Hematopoietic multipotent progenitor cell treated with erythropoietin and hydrocortisone succinate and interleukin-3 and kit ligand, for 15 days (in vitro differentiated cells): ENCODE results near the gene MST1.
A peak's percentile ranks its signal among the peaks of the same experiment; 100 is the strongest.

Experiments used
- DNase-seq: peaks from one replicate; pipeline ENCODE4 v3.0.0-alpha.2; 2015; ENCODE audit warnings: low spot score

The MST1 gene

DNA sequence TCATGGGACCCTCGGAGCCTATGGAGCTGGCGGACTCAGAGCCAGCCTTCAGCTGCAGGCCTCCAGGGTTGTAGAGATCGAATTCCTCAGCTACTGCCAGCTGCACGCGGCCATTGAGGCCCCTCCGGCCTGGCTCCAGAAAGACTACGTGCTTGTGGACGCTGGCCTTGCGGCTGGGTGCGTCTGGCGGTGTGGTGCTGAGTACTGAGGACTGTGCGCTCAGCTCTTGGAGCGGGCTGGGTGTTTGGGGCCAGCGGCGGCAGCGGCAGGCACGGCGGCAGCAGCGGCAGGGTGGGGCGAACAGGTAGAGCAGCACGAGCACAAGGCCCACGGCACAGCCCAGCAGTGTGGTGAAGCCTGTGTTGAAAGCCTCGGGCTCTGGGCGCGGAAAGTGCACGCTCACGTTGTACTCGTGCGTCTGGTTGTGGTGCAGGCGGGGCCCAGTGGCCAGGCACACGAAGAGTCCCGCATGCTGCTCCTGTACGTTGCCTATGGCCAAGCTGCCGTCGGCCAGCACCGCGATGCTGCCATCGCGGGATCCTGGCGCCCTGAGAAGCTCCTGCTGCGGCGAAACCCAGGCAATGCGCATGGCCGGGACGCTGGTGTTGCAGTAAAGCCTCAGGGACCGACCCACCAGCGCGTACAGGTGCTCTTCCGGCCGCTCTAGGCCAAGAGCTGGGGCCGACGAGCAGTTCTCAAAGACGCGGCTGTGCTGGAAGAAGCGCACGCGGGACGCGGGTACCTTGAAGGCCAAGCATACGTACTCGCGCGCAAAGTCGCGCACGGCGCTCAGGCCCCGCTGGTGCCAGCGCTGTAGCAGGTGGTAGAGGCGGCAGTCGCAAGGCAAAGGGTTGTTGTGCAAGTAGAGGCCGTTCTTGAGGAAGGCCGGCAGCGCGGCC lies 28.9 kb upstream of the MST1 start:
- no peak for DNase-seq

DNA sequence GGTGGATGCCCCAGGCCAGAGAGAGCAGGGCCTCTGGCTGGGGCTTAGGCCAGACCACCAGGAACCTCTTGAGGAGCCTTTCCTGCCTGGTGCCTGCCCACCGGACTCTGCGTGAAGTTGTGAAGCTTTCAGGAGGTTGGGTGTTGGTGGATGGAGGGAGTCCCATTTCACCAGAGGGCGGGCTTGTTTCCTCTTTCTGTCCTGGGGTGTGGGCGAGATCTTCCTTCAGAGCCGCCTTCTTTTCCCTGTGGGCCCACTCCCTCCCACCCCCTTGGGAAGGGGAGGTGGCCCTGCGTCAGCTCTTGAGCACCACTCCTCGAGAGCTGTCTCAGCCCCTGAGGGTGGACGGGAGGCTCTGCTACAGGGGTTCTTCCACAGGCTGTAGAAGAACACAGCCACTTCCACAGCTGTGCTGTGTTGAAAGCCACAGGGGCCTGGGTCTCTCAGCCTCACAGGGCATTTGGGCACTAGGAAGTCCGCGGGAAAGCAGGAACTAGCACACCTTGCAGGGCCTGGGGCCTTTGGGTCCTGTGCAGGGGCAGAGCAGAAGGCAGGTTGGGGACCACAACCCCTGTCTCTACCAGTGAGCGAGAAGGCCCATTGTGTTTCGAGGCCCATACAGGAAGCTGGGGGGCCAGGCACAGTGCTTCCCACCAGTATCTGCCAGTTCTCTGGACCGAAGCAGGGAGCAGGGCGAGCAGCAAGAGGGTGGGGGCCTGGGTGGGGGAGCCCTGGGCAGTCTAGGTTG lies 28.1 kb upstream of the MST1 start:
- no peak for DNase-seq

DNA sequence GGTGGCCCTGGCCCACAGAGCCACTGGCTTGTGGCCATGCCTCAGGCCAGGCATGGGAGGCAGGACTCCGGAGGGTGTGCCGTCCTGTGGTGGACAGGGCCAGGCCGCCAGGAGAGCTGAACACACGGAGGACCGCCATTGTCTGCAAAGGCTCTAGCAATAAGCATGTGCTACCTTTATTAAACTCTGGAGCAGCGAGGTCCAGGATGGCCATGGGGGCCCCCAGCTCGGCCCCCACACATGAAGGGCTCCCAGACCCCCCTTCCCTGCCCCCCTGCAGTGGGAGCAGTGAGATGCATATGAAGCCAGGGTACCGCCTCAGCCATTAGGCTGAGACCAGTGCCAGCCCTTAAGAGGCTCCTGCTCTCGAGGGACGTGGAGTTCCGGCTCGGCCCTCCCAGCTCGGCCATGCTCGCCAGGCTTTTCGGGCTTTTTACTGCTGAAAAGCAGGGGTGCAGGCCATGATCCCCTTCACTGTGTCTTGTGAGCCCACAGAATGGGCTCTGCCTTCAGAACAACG lies 27.5 kb upstream of the MST1 start:
- no peak for DNase-seq

DNA sequence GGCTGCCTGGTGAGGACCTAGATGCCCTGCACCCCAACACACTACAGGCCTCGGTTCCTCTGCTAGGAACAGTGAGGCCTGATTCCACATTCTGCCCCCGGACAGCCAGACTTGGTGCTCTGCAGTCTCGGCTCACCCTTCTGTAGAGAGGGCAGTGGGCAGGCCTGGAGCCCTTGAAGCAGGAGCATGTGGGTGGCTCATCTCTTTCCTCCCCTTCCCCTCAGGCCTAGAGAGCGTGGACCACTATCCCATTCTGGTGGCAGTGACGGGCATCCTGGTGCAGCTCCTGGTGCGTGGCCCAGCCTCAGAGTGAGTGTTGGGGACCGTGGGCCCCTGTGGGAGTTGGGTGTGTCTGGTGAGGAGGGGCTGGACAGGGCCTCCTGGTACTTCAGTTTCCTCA lies 26.9 kb upstream of the MST1 start:
- DNase-seq: no peak

DNA sequence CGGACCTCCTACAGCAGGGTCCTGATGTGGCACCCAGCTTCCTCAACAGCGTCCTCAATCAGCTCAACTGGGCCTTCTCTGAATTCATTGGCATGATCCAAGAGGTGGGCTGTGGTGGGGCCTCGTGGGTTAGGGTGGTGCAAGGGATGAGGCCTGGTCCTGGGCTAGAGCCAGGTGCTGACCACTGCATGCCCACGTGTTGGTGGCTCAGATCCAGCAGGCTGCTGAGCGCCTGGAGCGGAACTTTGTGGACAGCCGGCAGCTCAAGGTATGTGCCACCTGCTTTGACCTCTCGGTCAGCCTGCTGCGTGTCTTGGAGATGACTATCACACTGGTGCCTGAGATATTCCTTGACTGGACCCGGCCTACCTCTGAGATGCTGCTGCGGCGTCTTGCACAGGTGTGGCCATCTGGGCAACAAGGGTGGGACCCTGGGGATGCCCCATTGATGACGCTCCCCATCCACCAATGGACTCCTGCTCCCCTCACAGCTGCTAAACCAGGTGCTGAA lies 26.4 kb upstream of the MST1 start:
- DNase-seq: no peak

DNA sequence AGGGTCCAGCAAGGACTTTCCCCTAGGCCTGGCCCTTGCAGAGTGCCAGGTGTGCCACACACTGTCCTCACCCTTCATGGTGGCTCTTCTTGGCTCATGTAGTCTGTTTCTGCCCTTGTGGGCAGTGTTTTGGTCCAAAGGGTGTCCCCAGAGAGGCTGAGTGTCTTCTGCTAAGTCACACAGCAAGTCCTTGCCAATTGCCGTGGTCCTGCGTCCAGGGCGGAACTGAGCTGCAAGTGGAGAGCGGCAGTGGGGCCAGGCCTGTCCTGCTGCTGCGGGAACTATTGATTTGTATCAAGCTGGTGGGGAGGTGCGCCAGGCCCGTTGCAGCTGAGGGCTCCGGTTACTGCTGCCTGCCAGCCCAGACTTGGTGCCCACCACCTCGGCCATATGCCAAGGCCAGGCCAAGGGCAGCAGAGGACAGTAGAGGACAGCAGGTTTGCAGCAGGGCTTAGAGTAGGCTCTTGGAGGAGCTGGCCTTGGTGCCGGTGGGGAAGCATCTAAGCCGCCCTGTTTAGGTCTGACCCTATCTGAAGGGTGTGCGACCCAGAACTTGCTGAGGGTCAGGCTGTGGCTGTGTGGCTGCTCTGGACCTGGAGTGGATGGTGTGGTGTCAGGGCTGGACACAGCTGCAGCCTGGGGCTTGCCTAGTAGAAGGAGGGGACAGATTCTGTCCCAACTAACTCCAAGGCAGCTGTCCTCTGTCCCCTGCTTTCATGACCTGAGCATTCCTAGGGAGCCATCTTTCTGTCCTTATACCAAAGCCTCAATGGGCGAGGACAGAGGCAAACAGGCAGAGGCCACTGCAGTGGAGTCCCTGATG lies 25.7 kb upstream of the MST1 start:
- no peak for DNase-seq

DNA sequence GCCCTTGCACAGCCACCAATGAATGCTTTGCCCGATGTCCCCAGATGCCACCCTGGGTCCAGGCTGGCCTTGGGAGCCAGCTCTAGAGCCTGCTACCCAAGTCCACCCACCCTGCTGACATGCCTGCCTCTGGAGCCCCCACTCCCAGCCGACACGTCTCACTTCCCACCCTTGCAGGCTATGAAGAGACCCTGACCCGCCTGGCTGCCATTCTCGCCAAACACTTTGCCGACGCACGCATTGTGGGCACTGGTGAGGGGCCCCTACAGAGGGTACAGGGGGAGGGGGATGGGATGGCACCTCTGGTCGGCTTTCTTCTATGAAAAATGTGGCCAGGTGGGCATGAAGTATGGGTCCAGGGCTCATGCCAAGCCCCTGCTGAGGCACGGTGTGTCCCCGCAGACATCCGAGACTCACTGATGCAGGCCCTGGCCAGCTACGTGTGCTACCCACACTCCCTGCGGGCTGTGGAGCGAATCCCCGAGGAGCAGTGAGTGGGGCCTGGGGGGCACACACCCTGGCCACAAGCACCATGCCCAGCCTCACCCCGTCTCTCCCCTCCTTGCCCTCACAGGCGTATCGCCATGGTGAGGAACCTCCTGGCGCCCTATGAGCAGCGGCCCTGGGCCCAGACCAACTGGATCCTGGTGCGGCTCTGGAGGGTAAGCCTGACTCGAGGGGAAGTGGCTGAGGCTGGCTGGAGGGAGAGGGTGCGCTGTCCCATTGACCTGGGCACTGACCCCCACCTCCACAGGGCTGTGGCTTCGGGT lies 24.2 kb upstream of the MST1 start:
- DNase-seq: no peak

DNA sequence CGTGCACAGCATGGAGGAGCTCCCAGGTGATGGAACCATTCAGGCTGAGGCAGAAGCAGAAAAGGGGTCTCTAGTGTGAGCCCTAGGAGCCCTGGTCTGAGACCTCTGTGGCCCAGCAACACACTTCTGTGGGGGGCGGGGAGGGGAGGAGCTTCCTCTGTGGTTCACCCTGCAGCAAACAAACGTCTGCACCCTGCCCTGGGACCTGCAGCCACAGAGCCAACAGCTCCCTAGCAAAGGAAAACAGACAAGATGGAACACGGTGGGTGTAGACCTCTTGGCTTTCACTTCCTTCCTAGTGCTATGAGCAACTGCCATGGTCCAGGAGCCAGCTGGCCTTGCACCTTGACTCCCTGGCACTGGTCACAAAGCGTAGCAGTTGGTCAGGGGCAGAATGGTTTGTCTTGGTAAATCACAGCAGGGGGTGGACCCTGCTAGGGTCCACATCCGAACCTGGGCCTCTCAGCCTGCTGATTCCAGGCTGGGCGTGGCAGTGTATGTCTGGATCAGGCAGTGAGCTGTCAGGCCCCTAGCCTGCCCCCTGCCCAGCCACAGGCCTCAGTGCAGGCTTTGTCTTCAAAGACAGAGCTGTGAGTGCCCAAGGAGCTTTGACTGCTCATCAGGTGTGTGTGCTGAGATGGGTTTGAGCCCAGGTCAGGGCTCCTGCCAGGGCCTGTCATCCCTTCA lies 23.5 kb upstream of the MST1 start:
- DNase-seq: no peak

DNA sequence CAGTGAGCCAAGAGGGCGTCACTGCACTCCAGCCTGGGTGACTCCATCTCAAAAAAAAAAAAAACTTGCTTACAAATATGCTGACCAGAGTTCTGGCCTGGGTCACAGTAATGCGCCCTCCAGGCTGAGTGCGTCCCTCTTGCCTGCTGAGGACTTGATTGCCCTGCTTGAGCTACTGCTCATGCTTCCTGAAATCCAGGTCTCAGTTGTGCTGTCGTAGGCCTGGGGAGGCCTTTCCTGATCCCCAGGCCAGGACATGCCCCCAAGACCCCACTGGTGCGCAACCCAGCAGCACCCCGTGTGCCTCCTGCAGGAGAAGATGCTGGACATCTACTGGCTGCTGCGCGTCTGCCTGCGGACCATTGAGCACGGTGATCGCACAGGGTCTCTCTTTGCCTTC lies 22.9 kb upstream of the MST1 start:
- no peak for DNase-seq

DNA sequence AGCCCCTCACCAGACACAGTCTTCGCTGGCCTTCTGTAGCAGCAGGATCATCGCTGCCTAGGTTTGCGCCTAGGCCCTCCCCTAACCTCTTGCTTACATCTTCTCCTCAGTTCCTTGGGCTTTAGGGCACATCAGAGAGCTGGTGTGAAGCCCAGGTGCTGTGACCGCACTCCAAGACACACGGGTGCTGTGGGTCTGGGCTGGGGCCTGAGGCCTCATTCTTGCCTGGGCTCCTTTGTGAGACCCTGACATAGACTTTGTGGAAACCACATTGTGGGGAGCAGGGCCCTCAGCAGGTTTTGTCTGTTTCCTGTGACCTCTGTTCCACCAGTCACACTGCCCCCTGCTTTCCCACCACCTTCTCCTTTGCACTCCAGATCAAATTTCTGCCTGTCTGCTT lies 22.2 kb upstream of the MST1 start:
- no peak for DNase-seq

DNA sequence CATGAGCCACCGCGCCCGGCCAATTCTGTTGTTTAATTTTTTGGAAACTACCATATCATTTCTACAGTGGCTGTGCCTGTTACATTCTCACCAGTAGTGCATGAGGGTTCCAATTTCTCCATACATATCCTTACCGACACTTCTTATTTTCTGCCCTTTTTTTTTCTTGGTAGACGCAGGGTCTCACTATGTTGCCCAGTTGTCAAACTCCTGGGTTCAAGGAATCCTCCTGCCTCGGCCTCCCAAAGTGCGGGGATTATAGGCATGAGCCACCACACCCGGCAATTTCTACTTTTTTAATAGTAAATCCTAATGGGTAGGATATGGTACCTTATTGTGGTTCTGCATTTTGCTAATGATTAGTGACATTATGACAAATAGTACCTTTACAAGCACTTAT lies 20.6 kb upstream of the MST1 start:
- no peak for DNase-seq

DNA sequence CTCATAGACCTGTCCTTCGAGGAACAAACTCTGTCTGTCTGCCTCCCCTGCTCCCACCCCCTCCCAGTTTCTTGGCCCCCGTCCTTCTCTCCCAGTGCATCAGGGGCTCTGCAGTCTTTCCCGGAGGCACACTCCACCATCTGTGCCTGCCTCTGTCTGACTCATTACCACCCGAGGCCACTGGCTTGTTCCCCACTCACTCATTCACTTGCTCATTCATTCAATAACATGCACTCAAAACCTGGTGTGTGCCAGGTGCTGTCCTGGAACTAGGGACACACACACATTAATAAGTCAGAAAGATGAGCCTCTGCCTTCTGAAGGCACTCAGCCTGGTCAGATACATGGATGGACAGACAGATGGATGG lies 17.8 kb upstream of the MST1 start:
- no peak for DNase-seq

DNA sequence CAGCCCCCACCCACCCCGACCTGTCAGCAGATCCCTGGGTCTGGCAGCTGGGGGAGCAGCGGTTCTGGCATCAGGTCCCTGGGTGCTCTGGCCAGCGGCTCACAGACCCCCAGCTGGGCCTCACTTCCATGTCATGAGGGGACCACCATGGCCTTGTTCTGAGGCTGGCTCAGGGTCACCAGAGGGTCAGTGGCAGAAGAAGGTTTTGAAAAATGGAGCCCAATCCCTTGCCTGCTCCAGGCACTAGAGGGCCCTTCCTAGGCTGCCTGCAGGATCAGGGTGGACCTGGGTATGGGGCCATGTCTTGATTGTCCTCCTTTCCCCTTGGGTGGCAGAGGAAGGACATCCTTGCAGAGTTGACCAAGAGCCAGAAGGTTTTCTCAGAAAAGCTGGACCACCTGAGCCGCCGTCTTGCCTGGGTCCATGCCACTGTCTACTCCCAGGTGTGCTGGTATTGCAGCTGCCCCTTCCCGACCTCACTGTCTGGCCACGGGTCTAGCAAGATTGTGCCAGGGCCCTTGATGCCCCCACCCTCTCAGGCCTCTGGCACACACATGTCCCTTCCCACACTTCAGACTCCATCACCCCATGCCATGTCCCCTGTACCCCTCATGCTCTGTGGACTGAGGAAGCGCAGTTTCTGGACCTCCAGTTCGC lies 17.3 kb upstream of the MST1 start:
- DNase-seq: no peak

DNA sequence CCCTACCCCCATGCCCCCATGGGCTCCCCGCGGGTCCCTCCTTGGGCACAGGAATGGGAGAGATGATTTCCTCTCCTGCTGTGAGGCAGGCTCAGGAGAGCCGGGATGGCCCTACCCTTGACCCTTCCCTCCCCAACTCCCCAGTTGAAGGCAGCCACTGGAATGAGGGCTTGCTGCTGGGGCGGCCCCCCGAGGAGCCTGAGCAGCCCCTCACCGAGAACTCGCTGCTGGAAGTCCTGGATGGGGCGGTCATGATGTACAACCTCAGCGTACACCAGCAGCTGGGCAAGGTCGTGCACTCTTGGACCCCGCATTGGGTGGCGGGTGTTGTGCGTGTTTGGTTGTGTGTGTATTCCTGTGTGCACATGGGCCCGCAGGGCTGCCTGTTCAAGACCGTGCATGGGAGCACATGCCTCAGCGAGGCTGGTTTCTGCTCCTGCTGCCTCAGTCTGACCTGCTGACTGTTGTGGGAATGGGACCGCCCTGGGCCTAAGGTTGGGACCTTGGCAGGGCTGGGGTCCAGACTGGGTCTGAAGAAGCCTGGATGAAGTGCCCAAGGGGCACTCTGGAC lies 16.2 kb upstream of the MST1 start:
- DNase-seq: no peak

DNA sequence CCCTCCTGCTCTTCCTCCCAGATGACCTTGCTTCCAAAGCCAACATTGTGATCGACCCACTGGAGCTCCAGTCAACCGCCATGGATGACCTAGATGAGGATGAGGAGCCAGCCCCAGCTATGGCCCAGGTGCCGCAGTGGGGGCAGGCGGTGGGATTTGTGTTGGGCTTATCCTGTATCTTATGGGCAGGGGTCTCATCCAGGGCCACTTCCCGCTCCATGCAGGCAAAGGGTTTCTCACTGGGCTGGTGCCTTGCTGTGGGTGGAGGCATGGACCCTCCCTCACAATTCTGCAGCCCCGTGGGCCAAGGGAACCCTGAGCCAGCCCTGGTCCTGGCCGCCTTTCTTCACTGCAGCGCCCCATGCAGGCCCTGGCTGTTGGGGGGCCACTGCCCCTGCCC lies 15.4 kb upstream of the MST1 start:
- no peak for DNase-seq

DNA sequence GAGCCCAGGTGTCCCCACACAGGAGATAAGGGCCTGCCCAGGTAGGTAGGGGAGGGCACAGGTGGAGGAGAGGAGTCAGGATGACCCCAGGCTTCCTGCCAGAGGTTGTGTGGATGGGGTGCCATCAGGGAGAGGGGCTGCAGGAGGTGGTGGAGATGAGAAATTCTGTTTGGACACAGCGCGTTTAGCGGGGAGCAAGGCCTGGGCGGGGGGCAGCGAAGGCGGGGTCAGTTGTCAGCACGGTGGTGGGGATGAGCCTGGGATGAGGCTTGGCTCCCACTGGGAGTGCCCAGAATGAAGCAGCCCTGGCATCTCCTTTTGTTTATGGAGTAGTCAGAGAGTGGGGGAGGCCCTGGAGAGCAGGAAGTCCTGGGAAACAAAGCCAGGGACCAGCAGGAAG lies 14.7 kb upstream of the MST1 start:
- no peak for DNase-seq

DNA sequence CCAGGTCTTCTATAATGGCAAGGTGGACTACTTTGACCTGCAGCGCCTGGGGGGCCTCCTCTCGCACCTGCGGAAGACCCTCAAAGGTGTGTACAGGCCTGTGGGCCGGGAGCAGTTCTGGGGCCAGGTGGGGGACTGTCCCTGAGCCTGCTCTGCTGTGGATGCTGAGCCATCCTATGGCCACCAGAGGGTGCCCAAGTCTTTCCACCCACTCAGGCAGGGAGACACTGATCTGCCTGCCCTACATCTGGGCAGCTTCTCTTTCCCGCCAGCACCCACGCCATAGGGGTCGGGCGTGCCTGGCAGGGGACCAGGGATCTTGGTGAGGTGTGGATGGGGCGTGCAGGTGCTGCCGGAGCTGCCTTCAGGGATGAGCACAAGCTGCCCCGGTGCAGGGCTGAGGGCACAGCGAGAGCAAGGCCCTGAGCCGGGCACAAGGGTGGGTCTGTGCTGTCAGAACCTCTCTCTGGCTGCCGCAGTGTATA lies 14.2 kb upstream of the MST1 start:
- peak; percentile 78 for DNase-seq

DNA sequence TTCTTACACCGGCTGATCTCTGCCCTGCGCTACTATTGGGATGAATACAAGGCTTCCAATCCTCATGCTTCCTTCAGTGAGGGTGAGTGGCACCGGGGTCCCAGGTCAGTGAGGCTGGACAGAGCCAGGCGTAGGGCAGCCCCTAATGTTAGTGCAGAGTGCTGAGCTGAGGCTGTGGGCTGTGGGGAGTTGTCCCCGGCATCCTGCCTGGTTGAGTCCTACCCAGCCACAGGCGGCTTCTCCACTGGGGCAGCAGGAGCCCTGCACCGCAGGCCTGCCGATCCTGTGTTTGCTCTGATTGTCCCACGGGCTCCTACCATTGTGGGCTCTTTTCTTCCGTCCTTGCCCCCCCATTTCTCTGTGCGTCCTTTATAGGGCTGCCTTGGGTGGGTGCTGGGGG lies 13.4 kb upstream of the MST1 start:
- no peak for DNase-seq

DNA sequence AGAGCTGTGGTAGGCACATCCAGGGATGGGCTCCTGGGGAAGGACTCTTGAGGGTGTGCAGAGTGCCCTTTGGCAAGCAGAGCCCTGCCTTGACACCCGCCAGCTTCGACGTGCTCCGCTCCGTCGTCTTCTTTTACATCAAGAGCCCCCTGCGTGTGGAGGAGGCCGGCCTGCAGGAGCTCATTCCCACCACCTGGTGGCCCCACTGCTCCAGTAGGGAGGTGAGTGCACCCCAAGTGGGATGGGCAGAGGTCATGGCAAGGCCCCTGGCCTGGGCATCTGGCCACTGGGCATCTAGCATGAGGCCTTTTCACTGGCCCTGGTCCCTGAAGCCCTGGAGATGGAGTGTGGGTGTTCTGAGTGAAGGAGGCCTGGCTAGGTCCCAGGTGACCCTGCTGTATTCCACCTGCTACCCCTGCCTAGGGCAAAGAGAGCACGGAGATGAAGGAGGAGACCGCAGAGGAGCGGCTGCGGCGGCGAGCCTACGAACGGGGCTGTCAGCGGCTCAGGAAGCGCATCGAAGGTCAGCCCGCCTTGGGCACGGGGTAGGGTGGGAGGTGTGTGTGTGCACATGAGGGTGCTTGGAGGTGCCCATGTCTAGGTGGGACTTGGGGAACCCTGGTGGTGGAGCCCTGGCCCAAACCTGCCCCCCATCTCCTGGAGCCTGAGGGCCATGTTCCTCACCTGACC lies 12.3 kb upstream of the MST1 start:
- no peak for DNase-seq
